Measurements from ENCODE around the gene FOXJ3.
"Not testable (repeated sequence)": the region's sequence is repeated elsewhere in the genome, so short reads cannot be mapped to it uniquely, and the experiment has no call there.

The FOXJ3 gene

DNA sequence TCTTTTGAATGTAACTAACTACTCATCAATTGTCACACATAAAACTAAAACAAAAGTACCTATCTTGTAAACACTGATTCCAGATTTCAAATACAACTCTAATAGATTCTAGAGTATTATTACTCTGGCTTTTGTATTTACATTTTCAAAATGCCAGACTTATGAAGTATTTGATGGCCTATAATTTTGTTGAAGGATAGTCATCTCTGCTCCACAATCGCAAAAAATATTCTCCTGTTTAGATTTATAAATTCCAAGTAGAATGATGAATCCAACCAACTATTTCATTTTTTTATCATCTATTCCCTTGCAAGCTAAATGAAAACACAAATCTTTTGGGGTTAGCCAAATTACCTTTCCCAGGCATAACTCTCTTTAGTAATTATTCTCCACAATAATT, 95.5 kb downstream of the FOXJ3 start:
- no peak for DNase-seq

GRCh38 chr1:42239041-42239440, 96.0 kb downstream of the FOXJ3 start:
- no peak for DNase-seq

- no peak for DNase-seq
These were observed 103.8 kb downstream of the FOXJ3 start for GRCh38 chr1:42231253-42231652.

DNA sequence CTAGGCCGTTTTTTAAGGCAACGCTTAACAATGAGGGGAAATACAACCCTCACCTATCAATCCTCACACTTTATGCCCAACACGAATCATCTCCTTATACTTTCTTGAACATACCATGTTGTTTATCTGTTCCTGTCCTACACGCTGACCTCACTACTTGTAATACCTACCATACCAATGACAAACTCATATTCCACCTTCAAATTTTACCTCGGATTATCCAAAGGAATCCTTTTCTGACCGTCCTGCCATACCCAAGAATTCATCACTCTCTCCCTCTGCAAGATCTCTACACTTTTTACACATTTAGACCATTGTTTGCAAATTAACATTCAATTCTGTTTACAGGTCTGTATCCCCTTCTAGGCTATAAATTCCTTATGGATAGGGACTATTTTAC, 106.1 kb downstream of the FOXJ3 start:
- no peak for DNase-seq

DNA sequence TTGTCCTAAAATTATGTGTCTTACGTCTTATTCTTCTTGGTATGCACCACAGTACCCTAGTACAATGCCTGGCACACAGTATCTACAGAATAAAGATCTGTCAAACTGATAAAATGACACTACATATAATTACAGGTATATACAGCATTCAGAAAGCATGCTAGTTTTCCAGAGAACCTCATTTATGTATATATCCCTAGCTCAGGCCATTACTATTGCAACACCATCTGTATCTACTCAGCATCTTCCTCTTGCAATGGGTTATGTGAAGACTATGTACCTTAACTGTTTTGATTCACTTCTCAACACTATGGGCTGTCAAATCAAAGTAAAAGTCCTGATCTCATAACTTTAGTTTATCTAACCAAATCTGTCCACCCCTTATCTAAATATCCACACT, 112.0 kb downstream of the FOXJ3 start:
- DNase-seq: no peak

- no peak for DNase-seq
These were observed 113.0 kb downstream of the FOXJ3 start for GRCh38 chr1:42221952-42222606.

GRCh38 chr1:42221456-42221855, 113.6 kb downstream of the FOXJ3 start:
- no peak for DNase-seq

GRCh38 chr1:42219627-42220026, 115.4 kb downstream of the FOXJ3 start:
- DNase-seq: no peak

DNA sequence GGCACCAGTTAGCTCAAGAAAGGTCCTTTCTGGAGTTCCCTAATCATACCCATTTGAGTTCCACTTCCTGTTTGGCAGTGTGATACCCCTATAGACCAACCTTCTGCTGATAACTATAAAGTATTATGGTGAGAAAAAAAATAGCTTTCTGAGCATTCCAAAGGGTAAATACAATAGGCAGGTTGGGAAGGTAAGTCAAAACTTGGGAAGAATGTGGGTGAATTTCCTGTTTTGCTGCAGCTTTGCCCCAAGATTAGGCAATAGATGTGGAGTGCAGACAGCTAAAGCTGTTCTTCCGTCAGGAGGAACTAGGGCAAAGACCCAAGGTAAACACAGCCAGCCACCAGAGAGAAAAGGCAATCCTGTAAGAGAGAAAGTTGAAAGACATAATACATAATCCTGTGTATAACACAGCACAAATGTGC, 120.6 kb downstream of the FOXJ3 start:
- DNase-seq: no peak

DNA sequence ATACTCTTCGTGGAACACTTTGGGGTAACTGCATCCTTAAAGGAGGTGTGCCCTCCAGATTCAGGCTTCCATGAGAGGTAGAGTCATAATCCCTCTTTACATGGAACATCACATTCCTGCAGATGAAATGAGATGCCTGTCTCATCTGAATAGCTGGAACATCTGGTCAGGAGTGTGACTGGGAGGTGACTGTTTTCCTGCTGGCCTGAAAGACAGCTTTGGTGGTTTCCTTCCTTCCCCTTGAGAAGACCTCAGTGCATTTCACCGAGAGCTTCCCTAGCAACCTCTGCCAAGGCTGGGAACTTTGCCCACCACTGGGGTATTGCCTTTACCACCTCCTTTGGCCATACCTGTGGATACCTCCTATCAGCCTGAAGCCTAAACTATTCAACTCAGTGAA, 123.8 kb downstream of the FOXJ3 start:
- no peak for DNase-seq

GRCh38 chr1:42210421-42211133, 124.5 kb downstream of the FOXJ3 start:
- DNase-seq: no peak

DNA sequence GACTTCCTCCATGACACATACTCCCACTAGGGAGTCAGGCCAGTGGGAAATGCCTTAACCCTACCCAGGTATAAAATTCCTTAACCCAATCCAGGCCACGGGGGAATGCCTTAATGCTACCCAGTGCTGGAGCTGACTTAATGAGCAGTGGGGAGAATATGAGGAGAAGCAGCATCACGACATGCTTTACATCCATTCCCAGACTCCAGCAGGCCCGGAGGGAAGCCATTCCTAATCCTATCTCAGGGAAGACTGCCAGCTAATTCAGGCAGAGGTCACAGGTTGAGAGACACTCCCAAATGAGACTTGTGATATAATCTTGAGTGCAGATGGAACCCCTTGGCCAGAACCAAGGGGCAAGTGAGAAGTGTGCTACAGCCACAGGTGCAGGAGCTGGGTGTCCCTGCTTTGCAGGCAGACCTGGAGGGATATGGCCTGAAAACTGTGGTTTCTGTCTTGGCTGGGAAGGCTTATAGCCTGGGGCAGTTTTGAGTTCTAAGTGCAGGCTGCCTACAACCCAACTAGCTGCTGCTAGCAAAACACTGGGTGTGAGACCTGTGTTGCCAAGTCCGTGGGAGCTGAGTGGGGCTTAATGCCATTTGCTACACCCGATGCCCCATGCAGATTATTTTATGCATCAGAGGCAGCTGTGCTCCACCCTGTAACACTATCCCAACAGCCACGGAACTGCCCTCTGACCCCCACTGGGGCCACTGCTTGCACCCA, 125.3 kb downstream of the FOXJ3 start:
- DNase-seq: no peak

- DNase-seq: not testable (repeated sequence)
These were observed 128.1 kb downstream of the FOXJ3 start for GRCh38 chr1:42206930-42207329.

GRCh38 chr1:42206164-42206563, 128.9 kb downstream of the FOXJ3 start:
- no peak for DNase-seq

GRCh38 chr1:42201986-42202385, 133.0 kb downstream of the FOXJ3 start:
- no peak for DNase-seq

DNA sequence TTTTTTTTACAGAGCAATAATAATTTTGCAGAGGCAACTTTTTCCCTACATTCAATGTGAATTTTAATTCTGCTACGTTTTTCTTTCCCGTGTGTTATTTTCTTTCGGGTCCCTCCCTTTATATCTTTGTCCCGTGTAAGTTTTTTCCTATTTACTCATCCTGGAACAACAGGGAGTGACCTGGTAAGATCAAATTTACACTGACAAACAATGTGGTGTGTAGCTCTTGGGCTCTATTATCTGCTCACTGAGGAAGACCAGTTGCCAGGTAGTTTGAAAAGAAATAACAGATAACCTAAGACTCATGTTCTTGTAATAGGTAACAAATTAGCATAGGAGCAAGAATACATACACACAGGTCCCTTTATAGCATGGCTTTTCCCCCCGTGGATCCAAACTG, 136.8 kb downstream of the FOXJ3 start:
- no peak for DNase-seq

DNA sequence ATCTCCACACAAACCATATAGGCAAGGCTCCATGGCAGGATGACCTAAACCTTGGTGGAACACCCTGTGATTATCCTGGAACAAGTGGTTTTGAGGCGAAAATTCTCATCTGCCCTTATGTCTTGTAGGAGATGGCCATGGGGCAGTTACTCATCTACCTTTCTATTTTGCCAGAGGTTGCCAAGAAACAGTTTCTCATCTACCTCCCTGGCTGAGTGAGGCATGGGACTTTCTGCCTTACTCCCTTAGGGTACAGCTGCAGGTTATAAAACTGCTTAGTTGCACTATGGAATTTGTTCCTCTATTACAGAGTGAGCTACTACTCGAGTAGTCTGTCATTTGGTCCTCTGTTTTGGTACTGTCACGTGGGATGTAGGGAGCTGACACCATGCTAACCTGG, 139.2 kb downstream of the FOXJ3 start:
- no peak for DNase-seq

DNA sequence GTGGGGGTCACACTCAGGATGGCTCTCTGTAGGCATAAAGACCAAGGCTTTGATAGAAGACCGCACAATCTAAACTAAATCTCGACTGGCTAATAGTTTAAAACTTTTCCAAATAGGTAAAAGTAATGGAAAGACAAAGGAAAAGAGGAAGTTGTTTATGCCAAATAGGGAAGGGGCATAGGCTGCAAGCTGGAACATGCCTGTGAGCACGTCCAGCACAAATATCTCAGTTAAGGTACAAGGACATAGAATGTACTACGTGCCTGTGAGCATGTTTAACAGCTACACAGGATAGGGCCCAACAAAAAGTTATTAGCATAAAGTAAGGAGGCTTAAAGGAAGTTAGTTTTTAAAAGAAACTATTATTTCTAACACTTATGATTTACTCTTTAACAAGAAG, 142.9 kb downstream of the FOXJ3 start:
- no peak for DNase-seq

- DNase-seq: no peak
These were observed 143.7 kb downstream of the FOXJ3 start for GRCh38 chr1:42191319-42191718.

GRCh38 chr1:42189931-42190853, 144.8 kb downstream of the FOXJ3 start:
- DNase-seq: no peak

GRCh38 chr1:42186152-42186551, 148.9 kb downstream of the FOXJ3 start:
- no peak for DNase-seq

DNA sequence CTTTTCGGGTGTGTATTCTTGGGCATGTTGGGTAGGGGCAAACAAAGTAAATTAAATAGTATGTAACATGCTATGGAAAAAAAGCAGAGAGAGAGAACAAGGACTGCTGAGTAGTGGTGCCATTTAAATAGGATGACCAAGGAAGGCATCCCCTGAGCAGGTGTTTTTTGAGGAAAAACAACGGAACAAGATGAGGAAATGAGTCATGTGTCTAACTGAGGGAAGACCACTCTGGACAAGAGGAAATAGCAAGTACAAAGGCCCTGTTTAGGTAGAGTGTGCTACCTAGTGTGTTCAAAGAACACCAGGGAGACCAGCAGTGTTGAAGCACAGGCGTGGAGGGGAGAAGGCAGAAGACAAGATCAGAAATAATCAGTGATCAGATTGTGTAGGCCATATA, 150.4 kb downstream of the FOXJ3 start:
- no peak for DNase-seq

DNA sequence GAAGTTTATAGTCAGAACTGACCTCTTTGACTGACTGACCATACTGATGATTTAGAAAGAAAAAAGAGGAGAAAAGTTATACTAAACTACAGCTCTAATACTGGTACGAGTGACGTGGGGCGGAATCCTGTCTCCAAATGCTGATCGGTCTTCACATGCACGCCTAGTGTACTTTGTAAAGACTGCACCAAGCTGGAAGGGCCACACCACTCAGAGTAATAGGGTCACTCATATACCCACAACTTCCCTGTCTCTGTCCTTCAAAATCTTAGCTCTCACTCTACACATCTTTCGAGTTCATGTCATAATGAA, 151.1 kb downstream of the FOXJ3 start:
- DNase-seq: no peak
